NCI-H1417 treated with DMSO at 0.1 percent for 48 hours (cell line): ENCODE results near the gene ADAM12.
"Not testable (repeated sequence)": the region's sequence is repeated elsewhere in the genome, so short reads cannot be mapped to it uniquely, and the experiment has no call there.

Source experiments
- DNase-seq: peaks from one replicate; lab custom pipeline; 2025; lab: John Stamatoyannopoulos, UW

The ADAM12 gene

GRCh38 chr10:126054191-126054590 is 334.1 kb downstream of the ADAM12 start:
- no peak for DNase-seq

DNA sequence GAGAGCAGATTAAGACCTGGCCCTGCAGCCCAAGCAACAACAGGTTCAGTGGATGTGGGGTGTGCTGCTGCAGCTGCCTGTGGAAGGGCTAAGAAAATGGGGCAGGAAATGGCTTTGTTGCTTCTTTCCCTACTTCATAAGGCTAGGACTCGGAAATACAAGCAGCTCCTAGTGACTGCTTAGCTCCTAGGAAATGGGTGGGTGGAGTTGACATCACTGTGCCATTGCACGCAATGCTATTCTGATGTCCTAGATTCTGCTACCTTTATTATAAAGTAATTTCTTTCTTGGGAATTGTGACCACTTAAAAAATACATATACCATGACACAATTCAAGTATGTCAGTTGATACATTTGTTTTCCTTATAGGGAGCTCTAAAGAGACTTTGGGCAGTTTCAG is 336.1 kb downstream of the ADAM12 start:
- DNase-seq = no peak

- no peak for DNase-seq
Observed at GRCh38 chr10:126049759-126050700, 338.2 kb downstream of the ADAM12 start.

DNA sequence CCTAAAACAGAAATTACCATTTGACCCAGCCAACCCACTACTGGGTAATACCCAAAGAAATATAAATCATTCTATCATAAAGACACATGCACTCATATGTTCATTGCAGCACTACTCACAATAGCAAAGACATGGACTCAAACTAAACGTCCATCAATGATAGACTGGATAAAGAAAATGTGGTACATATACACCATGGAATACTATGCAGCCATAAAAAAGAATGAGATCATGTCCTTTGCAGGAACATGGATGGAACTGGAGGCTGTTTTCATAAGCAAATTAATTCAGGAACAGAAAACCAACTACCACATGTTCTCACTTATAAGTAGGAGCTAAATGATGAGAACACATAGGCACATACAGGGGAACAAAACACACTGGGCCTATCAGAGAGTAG is 340.5 kb downstream of the ADAM12 start:
- DNase-seq = not testable (repeated sequence)

GRCh38 chr10:126046831-126047230 is 341.4 kb downstream of the ADAM12 start:
- DNase-seq = no peak

GRCh38 chr10:126045861-126046260 is 342.4 kb downstream of the ADAM12 start:
- no peak for DNase-seq

DNA sequence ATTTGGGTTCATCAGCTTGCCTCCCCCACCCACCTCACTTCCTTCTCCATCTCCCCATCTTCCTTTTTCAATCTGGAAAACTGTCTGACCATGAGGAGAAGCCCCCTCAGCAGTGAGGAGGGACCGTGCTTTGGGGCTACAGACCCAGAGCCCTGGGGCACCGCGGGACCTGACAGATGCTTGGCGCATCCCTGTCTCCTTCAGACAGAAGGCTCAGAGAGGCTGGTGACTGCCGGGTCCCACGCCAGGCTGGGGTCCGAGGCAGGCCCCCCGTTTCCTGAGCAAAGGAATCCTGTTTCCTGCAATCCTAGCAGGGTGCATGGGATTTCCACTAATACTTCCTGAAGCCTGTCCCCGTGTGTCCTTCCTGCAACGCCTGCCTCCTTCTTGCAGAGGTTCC is 344.9 kb downstream of the ADAM12 start:
- DNase-seq = no peak

GRCh38 chr10:126042906-126043305 is 345.4 kb downstream of the ADAM12 start:
- DNase-seq = no peak

DNA sequence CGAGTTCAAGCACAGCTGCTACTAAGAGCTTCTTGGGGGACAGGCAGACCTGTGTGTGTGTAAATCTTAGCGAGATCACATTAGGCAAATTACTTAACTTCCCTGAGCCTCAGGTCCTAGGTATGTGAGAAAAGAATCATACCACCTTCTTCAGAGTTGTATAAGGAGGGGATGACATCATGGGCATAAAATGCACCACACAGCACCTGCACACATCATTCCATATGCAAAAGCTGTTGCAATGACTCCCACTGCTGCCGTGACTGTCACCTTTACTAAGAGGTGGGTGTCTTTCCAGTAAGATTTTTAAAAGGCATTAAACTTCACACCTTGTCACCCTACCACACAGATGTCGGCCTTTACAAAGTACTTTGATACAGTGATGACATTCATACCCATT is 345.9 kb downstream of the ADAM12 start:
- no peak for DNase-seq

DNA sequence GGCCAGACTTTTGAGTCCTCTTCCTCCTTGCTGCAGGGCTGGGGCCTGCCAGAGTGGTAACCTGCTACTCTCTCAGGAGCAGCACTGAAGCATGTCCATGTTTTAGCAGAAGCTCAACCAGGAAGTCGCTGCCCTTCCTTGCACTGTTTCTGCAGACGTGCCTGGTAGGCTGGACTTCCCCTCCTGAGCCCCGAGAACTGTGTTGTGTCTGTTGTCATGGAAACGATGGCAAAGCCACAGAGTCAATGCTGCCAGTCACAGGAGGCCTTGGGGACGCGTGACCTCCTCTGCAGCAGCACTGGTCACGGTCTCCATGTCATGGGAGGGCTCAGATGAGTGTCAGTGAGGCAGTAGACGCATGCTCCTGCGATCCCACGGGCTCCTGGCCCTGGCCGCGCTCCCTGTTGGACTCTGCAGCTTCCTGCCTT is 346.5 kb downstream of the ADAM12 start:
- no peak for DNase-seq

DNA sequence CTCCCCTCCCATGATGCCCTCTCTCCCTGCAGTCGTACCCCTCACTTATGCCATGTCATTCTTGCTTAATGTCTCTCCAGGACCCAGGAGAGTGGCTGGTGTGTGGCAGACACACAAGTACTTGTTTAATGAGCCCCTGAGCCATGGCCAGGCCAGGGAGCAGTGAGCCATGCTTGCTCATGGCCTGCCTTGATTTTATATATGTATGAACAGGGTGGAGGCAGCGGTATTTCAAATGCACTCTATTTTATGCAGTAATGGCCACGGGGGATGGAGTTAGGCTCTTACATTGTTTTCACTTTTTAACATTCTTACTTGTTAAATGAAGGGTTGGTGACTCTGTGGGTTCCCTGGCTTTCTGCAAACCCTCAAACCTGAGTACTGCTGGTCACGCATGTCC is 347.2 kb downstream of the ADAM12 start:
- no peak for DNase-seq

DNA sequence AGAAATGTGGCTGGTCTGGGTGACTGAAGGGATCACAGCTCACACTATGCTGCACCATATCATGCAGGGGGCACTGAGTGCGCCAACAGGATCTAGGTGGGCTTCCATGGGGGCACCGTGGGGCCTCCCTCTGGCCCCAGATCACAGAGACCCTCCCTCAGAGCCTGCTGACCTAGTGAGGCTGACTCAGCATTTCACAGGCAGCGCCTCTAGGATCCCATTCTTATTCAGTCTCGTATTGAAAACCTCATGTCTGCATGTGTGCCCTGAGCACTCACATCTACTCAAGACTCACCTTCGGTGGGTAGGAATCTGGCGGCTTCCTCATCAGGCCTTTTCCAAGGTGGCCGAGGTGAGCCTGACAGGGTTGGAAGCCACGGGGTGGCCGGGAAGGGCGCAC is 350.3 kb downstream of the ADAM12 start:
- no peak for DNase-seq

DNA sequence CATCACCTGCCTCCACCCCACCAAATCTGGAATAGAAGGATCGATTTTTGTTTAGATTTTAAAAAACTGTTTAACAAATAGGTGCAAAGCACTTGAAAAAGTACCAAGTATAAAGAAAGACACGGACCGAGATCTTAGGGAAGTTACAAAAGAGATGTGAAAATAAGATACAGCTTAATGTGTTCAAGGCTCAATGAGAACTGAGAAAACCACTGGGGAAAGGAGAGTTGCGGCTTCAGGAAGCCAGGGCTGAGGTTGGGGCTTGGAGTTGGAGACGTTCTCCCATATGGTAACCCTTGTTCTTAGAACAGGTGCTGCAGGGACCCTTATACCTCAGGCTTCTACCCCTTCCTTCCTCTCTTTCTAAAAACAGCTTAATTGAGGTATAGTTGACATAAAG is 351.8 kb downstream of the ADAM12 start:
- DNase-seq = no peak

DNA sequence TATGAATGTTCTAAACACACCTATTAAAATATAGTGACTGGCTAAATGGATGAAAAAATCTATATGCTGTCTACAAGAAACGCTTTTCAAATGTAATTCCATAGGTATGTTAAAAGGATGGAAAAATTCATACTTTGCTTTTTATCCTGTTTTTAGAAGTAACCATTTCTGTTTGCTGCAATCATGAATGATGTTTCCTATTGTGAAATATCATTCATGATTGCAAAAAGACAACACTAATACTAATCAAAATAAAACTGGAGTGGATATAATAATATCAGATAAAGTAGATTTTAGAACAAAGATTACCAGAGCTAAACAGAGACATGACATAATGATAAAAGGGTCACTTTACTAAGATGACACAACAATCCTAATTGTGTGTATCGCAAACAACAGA is 353.7 kb downstream of the ADAM12 start:
- no peak for DNase-seq

DNA sequence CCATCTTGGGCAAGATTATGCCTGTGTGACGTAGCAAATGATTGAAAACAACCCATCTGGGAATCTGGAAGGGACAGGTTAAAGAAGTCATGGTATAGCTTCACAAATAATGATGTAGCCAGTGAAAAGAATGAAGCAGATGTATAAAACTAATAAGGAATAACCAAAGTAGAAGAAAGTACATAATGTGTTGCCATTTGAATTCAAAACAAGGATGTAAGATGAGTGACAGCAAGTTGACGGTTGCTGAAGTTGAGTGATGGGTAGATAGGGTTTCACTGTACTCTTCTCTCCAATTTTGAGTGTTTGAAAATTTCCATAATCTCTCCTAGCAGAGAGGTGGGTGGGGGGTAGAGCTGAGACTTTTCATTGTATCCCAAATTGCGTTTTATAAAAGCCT is 358.3 kb downstream of the ADAM12 start:
- DNase-seq = no peak

GRCh38 chr10:126027692-126028091 is 360.6 kb downstream of the ADAM12 start:
- no peak for DNase-seq

- no peak for DNase-seq
Observed at GRCh38 chr10:126022841-126023240, 365.4 kb downstream of the ADAM12 start.

GRCh38 chr10:126021833-126022500 is 366.3 kb downstream of the ADAM12 start:
- no peak for DNase-seq

GRCh38 chr10:126017961-126018560 is 370.2 kb downstream of the ADAM12 start:
- DNase-seq = no peak

DNA sequence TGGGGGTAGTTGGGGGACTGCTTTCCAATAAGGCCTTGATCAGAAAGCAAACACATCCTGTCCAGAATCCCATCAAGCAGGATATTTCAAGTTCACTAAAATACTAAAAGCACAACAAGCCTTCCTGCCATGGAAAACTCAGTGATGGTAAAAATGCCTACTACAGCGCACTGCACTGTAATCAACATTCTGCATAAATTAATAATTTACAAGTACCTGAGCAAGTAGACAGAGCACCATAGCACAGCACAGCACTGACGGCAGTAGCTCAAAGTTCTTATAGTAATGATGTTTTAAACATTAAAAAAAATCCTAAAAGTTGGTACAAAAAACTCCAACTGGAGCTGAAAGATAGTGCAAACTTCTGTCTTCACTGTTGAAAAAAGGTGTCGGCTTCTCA is 371.4 kb downstream of the ADAM12 start:
- no peak for DNase-seq

DNA sequence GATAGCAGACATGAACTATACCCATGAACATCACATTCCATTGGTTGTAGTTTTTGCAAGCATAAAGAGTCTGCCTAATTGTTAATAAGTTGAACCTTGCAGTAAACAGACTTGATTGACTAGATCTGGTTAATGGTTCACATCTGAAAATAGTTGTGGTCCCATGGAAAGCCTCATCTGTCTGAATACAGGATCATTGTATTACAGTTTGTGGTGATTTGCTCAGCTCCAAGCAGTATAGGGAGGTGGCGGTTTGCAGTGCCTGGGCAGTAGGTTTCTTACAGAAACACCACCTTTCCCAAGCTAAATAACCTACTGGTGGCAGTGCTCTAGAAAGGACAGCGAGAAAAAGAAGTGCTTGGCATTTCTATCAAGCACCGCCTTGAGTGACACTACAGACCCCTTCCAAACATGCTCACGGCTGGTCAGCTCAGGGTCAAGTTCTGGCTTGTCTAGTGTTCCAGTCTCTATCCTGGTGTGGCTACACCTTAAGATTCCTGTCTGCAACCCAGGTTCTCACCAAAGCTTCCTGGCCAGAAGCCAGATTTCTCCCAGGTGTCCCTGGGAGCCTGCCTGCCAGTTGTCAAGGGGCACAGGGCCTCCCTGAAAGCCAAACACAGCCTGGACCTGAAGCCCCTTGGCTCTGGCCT is 372.0 kb downstream of the ADAM12 start:
- DNase-seq = no peak

GRCh38 chr10:126015413-126015812 is 372.9 kb downstream of the ADAM12 start:
- no peak for DNase-seq
